ENCODE data around the gene SYT15.

GRCh38 chr10:46555713-46556514 lies 23.0 kb upstream of the SYT15 start:
- TF ChIP-seq POLR2AphosphoS5 (IDR thresholded peaks at IDR 0.05; ENCODE audit: low read depth, low read length) (no peak), CTCF (IDR thresholded peaks at IDR 0.05) (no peak), EZH2phosphoT487 (IDR thresholded peaks at IDR 0.05; ENCODE audit: borderline replicate concordance, low read depth) (no peak), CHD2 (IDR thresholded peaks at IDR 0.05; ENCODE audit: low read length, partially characterized antibody) (no peak), RAD21 (IDR thresholded peaks at IDR 0.05; ENCODE audit: low read length) (no peak)
